HL-60/S4 treated with retinoic acid at 250 ng/mL for 4 days and 3 days (cell line): ENCODE measurements around the gene AGXT.

Experiments used
- in situ Hi-C: fragments of 300-500 bp; cut with MboI; formaldehyde crosslinking; loops from 2 replicates; pipeline ENCODE4 v1.7.0; 2022; ENCODE audit warnings: low sequenced_read_pairs

AGXT gene

GRCh38 chr2:240896871-240897692, 28.5 kb downstream of the AGXT start:
- in situ Hi-C loops = no loop called here

GRCh38 chr2:240898108-240898730, 29.6 kb downstream of the AGXT start:
- in situ Hi-C loops = no loop called here

- in situ Hi-C loops = no loop called here
Measured at GRCh38 chr2:240898731-240899467, 30.3 kb downstream of the AGXT start.

GRCh38 chr2:240899468-240899865, 30.8 kb downstream of the AGXT start:
- in situ Hi-C loops = no loop called here

GRCh38 chr2:240900141-240900860, 31.7 kb downstream of the AGXT start:
- in situ Hi-C loops = no loop called here

- in situ Hi-C loops = no loop called here
Measured at GRCh38 chr2:240901986-240902614, 33.5 kb downstream of the AGXT start.

- in situ Hi-C loops = no loop called here
Measured at GRCh38 chr2:240902615-240903041, 34.0 kb downstream of the AGXT start.

GRCh38 chr2:240903191-240904060, 34.8 kb downstream of the AGXT start:
- in situ Hi-C loops = no loop called here

- in situ Hi-C loops = no loop called here
Measured at GRCh38 chr2:240904216-240905175, 35.9 kb downstream of the AGXT start.

GRCh38 chr2:240905176-240905781, 36.7 kb downstream of the AGXT start:
- in situ Hi-C loops = no loop called here

GRCh38 chr2:240906141-240906910, 37.7 kb downstream of the AGXT start, which contains the start of gene CROCC2:
TSS of gene CROCC2 (plus strand) at chr2:240906336. CDS start at chr2:240906514, 178 bp downstream.
- in situ Hi-C loops = no loop called here

- in situ Hi-C loops = no loop called here
Measured at GRCh38 chr2:240906911-240907590, 38.4 kb downstream of the AGXT start.

- in situ Hi-C loops = no loop called here
Measured at GRCh38 chr2:240909216-240909974, 40.8 kb downstream of the AGXT start.

GRCh38 chr2:240911641-240912265, 43.1 kb downstream of the AGXT start:
- in situ Hi-C loops = no loop called here
